Erythroblast (primary cell): ENCODE results near the gene SOCS4.

Source experiments
- GATA1 ChIP-seq: IDR thresholded peaks from 2 replicates; pipeline ENCODE4 v1.6.1; 2011; ENCODE audit warnings: low read depth, mild to moderate bottlenecking, control low read depth, low read length, moderate library complexity
- POLR2A ChIP-seq: IDR thresholded peaks from 2 replicates; pipeline ENCODE4 v1.6.1; 2011; ENCODE audit warnings: mild to moderate bottlenecking, low read length

GRCh38 chr14:55085060-55085660 is 58.1 kb downstream of the SOCS4 start:
- TF ChIP-seq POLR2A (no peak), GATA1 (no peak)
